Upper lobe of right lung (tissue), 1 donor: ENCODE data around the gene JAKMIP3. TPM values are rescaled to one million over a fixed set of nuclear protein-coding genes. Genes with fewer than 3 reads are reported as not detected.

ENCODE experiments used
- ATAC-seq: fragments of 200-7000 bp; cut with Tn5 transposase; one replicate; pipeline ENCODE4 v1.9.1; 2020; ENCODE audit warnings: mild to moderate bottlenecking, moderate library complexity
- DNase-seq: peaks from one replicate; pipeline ENCODE4 v3.0.0-alpha.2; 2020
- H3K27ac ChIP-seq: fragments of 200-600 bp; one replicate; pipeline ENCODE4 v1.8.0; 2022
- H3K27me3 ChIP-seq: fragments of 200-600 bp; one replicate; pipeline ENCODE4 v1.8.0; 2022; ENCODE audit warnings: mild to moderate bottlenecking
- H3K36me3 ChIP-seq: fragments of 200-600 bp; one replicate; pipeline ENCODE4 v1.8.0; 2022
- H3K4me1 ChIP-seq: fragments of 200-600 bp; one replicate; pipeline ENCODE4 v1.8.0; 2022
- H3K4me3 ChIP-seq: fragments of 200-600 bp; one replicate; pipeline ENCODE4 v1.8.0; 2022; ENCODE audit warnings: mild to moderate bottlenecking
- H3K9me3 ChIP-seq: fragments of 200-600 bp; one replicate; pipeline ENCODE4 v1.8.0; 2022
- intact Hi-C: fragments of 100-400 bp; cut with DNase I; formaldehyde crosslinking; loops from one replicate; pipeline ENCODE4 v1.11.0; 2022
- total RNA-seq: library from RNA; stranded (reverse); fragmentation: NEBNext Ultra II Directional; extraction: Animal tissue kit (Norgen Biotek cat#: 25700); gene quantifications from one replicate; pipeline ENCODE4 v1.2.1, GENCODE V29; 2021
- TF ChIP-seq, protein P1 (sequence below): fragments of 200-600 bp; IDR thresholded peaks from one replicate; pipeline ENCODE4 v1.8.0; 2022; ENCODE audit warnings: antibody characterized with exemption
- donor health status: DM: no; HTN: yes; CAD: no; lungs with severe emphysema.

JAKMIP3 gene
- total RNA-seq, 1 donor from 2014 or later, result 0.32 TPM

- no peaks in the 10 kb centered on the region for H3K27me3 ChIP-seq
- intact Hi-C loops, result no loop called here
- TF ChIP-seq, protein P1, sequence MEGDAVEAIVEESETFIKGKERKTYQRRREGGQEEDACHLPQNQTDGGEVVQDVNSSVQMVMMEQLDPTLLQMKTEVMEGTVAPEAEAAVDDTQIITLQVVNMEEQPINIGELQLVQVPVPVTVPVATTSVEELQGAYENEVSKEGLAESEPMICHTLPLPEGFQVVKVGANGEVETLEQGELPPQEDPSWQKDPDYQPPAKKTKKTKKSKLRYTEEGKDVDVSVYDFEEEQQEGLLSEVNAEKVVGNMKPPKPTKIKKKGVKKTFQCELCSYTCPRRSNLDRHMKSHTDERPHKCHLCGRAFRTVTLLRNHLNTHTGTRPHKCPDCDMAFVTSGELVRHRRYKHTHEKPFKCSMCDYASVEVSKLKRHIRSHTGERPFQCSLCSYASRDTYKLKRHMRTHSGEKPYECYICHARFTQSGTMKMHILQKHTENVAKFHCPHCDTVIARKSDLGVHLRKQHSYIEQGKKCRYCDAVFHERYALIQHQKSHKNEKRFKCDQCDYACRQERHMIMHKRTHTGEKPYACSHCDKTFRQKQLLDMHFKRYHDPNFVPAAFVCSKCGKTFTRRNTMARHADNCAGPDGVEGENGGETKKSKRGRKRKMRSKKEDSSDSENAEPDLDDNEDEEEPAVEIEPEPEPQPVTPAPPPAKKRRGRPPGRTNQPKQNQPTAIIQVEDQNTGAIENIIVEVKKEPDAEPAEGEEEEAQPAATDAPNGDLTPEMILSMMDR, result no peak
- ATAC-seq (no peak), DNase-seq (peak; percentile 59)
- no peak overlapping the region for H3K4me3 ChIP-seq
- H3K27ac ChIP-seq, result no peak overlapping the region
- H3K4me1 ChIP-seq, result no peaks in the 10 kb centered on the region
- H3K9me3 ChIP-seq, result no peaks in the 10 kb centered on the region
- H3K36me3 ChIP-seq, result no peaks in the 10 kb centered on the region
Measured at GRCh38 chr10:132111871-132112341, 46.2 kb downstream of the JAKMIP3 start.

- no peaks in the 10 kb centered on the region for H3K27me3 ChIP-seq
- TF ChIP-seq, protein P1, result no peak
- H3K4me1 ChIP-seq, result no peaks in the 10 kb centered on the region
- no peak overlapping the region for H3K27ac ChIP-seq
- H3K4me3 ChIP-seq, result no peak overlapping the region
- no peaks in the 10 kb centered on the region for H3K9me3 ChIP-seq
- no peaks in the 10 kb centered on the region for H3K36me3 ChIP-seq
- intact Hi-C loops, result no loop called here
- no peak for ATAC-seq
- no peak for DNase-seq
Measured at GRCh38 chr10:132112611-132113010, 46.9 kb downstream of the JAKMIP3 start.

GRCh38 chr10:132113206-132113605 is 47.5 kb downstream of the JAKMIP3 start:
- Histone ChIP-seq H3K36me3 (no peaks in the 10 kb centered on the region), H3K27ac (no peak overlapping the region), H3K9me3 (no peaks in the 10 kb centered on the region), H3K27me3 (no peaks in the 10 kb centered on the region), H3K4me1 (no peaks in the 10 kb centered on the region), H3K4me3 (no peak overlapping the region)
- no peak for DNase-seq
- no peak for ATAC-seq
- TF ChIP-seq, protein P1, result no peak
- intact Hi-C loops, result no loop called here

DNA sequence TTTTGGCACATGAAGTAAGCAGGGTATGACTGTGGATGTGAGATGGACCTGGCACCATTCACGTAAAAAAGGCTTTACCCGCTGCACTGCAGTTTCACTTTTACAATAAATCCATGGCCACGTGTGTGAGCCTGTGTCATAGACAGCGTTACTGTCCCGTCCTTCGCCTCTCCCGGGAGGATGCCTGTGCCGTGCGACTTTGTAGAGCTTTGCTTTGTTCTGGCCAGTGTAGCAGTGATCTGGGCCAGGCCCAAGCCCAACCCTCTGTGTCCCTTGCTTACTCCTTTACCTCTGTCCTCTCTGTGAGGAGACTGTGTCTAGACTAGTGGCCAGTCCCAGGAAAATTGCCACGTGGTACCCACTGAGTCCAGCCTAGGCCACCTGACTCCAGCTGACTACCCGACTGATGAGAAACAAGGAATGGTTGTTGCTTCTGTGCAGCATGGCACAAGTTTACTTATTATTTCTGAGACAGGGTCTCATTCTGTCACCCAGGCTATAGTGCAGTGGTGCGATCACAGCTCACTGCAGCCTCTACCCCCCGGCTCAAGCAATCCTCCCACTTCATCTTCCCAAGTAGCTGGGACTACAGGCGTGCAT is 48.1 kb downstream of the JAKMIP3 start:
- peak; percentile 46 for DNase-seq
- ATAC-seq, result no peak
- Histone ChIP-seq H3K9me3 (no peaks in the 10 kb centered on the region), H3K27ac (no peak overlapping the region), H3K27me3 (no peaks in the 10 kb centered on the region), H3K4me1 (no peaks in the 10 kb centered on the region), H3K36me3 (no peaks in the 10 kb centered on the region), H3K4me3 (no peak overlapping the region)
- TF ChIP-seq, protein P1, result no peak
- intact Hi-C loops, result no loop called here

DNA sequence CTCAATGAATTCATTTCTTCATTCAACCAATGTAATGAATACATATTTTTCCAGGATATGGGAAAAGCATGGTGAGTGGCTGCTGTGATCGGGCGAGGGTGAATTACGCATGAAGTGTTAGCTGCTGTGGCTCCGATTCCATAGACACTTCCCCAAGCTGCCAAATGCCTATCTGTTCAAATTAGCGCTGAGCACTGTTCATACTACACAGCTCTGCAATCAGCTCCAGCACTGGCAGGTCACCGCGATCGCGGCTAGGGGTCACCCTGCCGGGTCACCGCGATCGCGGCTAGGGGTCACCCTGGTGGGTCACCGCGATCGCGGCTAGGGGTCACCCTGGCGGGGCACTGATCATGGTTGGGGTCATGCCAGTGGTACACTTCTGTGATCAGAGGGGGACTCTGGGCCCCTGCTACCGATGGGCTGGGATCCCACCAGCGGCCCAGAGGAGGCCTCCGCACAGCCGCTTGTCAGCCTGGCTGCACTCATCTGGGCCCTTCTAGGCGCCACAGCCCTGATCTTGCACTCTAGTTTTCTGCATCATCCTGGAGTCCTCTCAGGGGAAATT is 49.3 kb downstream of the JAKMIP3 start:
- H3K4me3 ChIP-seq, result no peak overlapping the region
- TF ChIP-seq, protein P1, result no peak
- H3K27me3 ChIP-seq, result no peaks in the 10 kb centered on the region
- H3K4me1 ChIP-seq, result no peaks in the 10 kb centered on the region
- ATAC-seq, result no peak
- no peak overlapping the region for H3K27ac ChIP-seq
- no peaks in the 10 kb centered on the region for H3K36me3 ChIP-seq
- no peaks in the 10 kb centered on the region for H3K9me3 ChIP-seq
- DNase-seq, result peak; percentile 44
- intact Hi-C loops, result no loop called here

Other genes with a start within 250 kb of the JAKMIP3 start
- 28.3 TPM for gene PPP2R2D, start 164.9 kb upstream of the JAKMIP3 start, total RNA-seq
- 38.2 TPM for gene BNIP3, start 84.0 kb upstream of the JAKMIP3 start, total RNA-seq
- 1.7 TPM for gene DPYSL4, start 121.0 kb downstream of the JAKMIP3 start, total RNA-seq
- gene STK32C, start 242.0 kb downstream of the JAKMIP3 start, total RNA-seq, result 13.2 TPM